ENCODE data around the gene BCAS1. TPM values are rescaled to one million over a fixed set of nuclear protein-coding genes. Genes with fewer than 3 reads are reported as not detected.

BCAS1 gene
- total RNA-seq, 1 experiment from 2014 or later, result 1.2 TPM

DNA sequence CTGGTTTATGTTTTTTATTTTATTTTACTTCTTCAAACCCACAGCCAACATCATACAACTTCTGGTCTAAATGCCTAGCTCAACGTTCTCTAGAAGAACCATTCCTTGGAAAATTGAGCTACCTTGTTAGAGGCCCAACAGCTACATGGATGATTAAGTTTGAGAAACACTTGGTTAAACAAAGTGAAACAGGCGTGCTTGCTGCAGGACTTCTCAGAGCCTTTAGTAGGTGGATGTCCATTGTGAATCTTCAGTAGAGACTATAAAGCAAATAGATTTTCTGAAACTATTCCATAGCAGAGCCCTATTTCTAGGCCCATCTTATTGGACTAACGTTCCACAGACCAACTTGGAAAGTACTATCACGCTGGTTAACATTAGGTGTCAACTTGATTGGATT lies 51.3 kb downstream of the BCAS1 start:
- BruUV-seq (replicated peaks), result no TSS peak
- DNase-seq, result no peak
- no peak for TF ChIP-seq CTCF (IDR thresholded peaks at IDR 0.05; ENCODE audit: insufficient read depth in 1 of 2, low read depth in 1 of 2, low read length in 1 of 2, severe bottlenecking in 1 of 2, unreplicated experiment in 1 of 2)
- no peaks in the 10 kb centered on the region for H3K9me3 ChIP-seq
- H3K27me3 ChIP-seq (replicated peaks; ENCODE audit: control insufficient read depth, insufficient read depth, low read length), result no peaks in the 10 kb centered on the region
- intact Hi-C loops (cut with micrococcal nuclease; ENCODE audit: unreplicated experiment), result no loop called here
- no peak overlapping the region for H3K27ac Mint-ChIP-seq (ENCODE audit: unreplicated experiment)
- peaks cover 3% of the 10 kb centered on the region for H3K27me3 Mint-ChIP-seq (ENCODE audit: insufficient read depth, unreplicated experiment)
- H3K4me1 Mint-ChIP-seq (ENCODE audit: low read depth, unreplicated experiment), result no peaks in the 10 kb centered on the region
- H3K9me3 Mint-ChIP-seq (ENCODE audit: unreplicated experiment), result no peaks in the 10 kb centered on the region
- H3K4me3 ChIP-seq (ENCODE audit: low read depth, low read length), result no peak overlapping the region
- no peaks in the 10 kb centered on the region for H3K36me3 ChIP-seq (ENCODE audit: control insufficient read depth, insufficient read depth, low read length)
- no peaks in the 10 kb centered on the region for H3K36me3 Mint-ChIP-seq (ENCODE audit: insufficient read depth, unreplicated experiment)
- H3K4me3 Mint-ChIP-seq (ENCODE audit: unreplicated experiment), result no peak overlapping the region
- ChIA-PET CTCF (no interaction called here), POLR2A (no interaction called here)
- H3K4me1 ChIP-seq, result no peaks in the 10 kb centered on the region

- no peak for DNase-seq
- H3K9me3 Mint-ChIP-seq (ENCODE audit: unreplicated experiment), result no peaks in the 10 kb centered on the region
- no peak for TF ChIP-seq CTCF (IDR thresholded peaks at IDR 0.05; ENCODE audit: insufficient read depth in 1 of 2, low read depth in 1 of 2, low read length in 1 of 2, severe bottlenecking in 1 of 2, unreplicated experiment in 1 of 2)
- CTCF ChIA-PET, result no interaction called here
- Histone ChIP-seq H3K27me3 (replicated peaks; ENCODE audit: control insufficient read depth, insufficient read depth, low read length) (no peaks in the 10 kb centered on the region), H3K9me3 (no peaks in the 10 kb centered on the region), H3K4me1 (no peaks in the 10 kb centered on the region), H3K36me3 (ENCODE audit: control insufficient read depth, insufficient read depth, low read length) (no peaks in the 10 kb centered on the region), H3K4me3 (ENCODE audit: low read depth, low read length) (no peak overlapping the region)
- POLR2A ChIA-PET, result interaction anchor here (0.6 kb wide), 1 partner anchor 147 kb away, joined by 3 read pairs; no protein-coding TSS in a partner anchor
- no TSS peak for BruUV-seq (replicated peaks)
- H3K27me3 Mint-ChIP-seq (ENCODE audit: insufficient read depth, unreplicated experiment), result peaks cover 2% of the 10 kb centered on the region
- intact Hi-C loops (cut with micrococcal nuclease; ENCODE audit: unreplicated experiment), result no loop called here
- H3K4me1 Mint-ChIP-seq (ENCODE audit: low read depth, unreplicated experiment), result no peaks in the 10 kb centered on the region
- no peaks in the 10 kb centered on the region for H3K36me3 Mint-ChIP-seq (ENCODE audit: insufficient read depth, unreplicated experiment)
- no peak overlapping the region for H3K27ac Mint-ChIP-seq (ENCODE audit: unreplicated experiment)
- H3K4me3 Mint-ChIP-seq (ENCODE audit: unreplicated experiment), result no peak overlapping the region
Measured at GRCh38 chr20:54017846-54018245, 52.5 kb downstream of the BCAS1 start.

GRCh38 chr20:54015496-54015895 lies 54.9 kb downstream of the BCAS1 start:
- BruUV-seq (replicated peaks), result no TSS peak
- Mint-ChIP-seq H3K4me3 (ENCODE audit: unreplicated experiment) (no peak overlapping the region), H3K36me3 (ENCODE audit: insufficient read depth, unreplicated experiment) (no peaks in the 10 kb centered on the region), H3K27me3 (ENCODE audit: insufficient read depth, unreplicated experiment) (peaks cover 4% of the 10 kb centered on the region), H3K9me3 (ENCODE audit: unreplicated experiment) (no peaks in the 10 kb centered on the region), H3K4me1 (ENCODE audit: low read depth, unreplicated experiment) (no peaks in the 10 kb centered on the region), H3K27ac (ENCODE audit: unreplicated experiment) (no peak overlapping the region)
- Histone ChIP-seq H3K36me3 (ENCODE audit: control insufficient read depth, insufficient read depth, low read length) (no peaks in the 10 kb centered on the region), H3K9me3 (no peaks in the 10 kb centered on the region), H3K4me1 (no peaks in the 10 kb centered on the region), H3K4me3 (ENCODE audit: low read depth, low read length) (no peak overlapping the region), H3K27me3 (replicated peaks; ENCODE audit: control insufficient read depth, insufficient read depth, low read length) (no peaks in the 10 kb centered on the region)
- POLR2A ChIA-PET, result no interaction called here
- DNase-seq, result no peak
- no peak for TF ChIP-seq CTCF (IDR thresholded peaks at IDR 0.05; ENCODE audit: insufficient read depth in 1 of 2, low read depth in 1 of 2, low read length in 1 of 2, severe bottlenecking in 1 of 2, unreplicated experiment in 1 of 2)
- intact Hi-C loops (cut with micrococcal nuclease; ENCODE audit: unreplicated experiment), result no loop called here
- CTCF ChIA-PET, result no interaction called here
